Prostate gland (tissue), 2 donors: Measurements from ENCODE around the gene AMIGO1. TPM values are rescaled to one million over a fixed set of nuclear protein-coding genes. Genes with fewer than 3 reads are reported as not detected.

Experiments
- DNase-seq: peaks from one replicate; pipeline ENCODE4 v3.0.0-alpha.2; 2019; ENCODE audit warnings: low spot score
- H3K27ac ChIP-seq, 2 donors: fragments of 200-600 bp; sonication (generic); 2 replicates each; pipeline ENCODE4 v1.5.1; 2017 to 2019
- H3K27me3 ChIP-seq: fragments of 200-600 bp; sonication (generic); replicated peaks from 2 replicates; pipeline ENCODE4 v1.5.1; 2019; ENCODE audit not compliant: insufficient read depth
- H3K36me3 ChIP-seq, 2 donors: fragments of 200-600 bp; sonication (generic); 1 replicate in 1 of 2; 2 replicates in 1 of 2; pipeline versions ENCODE4 v1.5.1 to v1.8.1; 2017 to 2019
- H3K4me1 ChIP-seq: fragments of 200-600 bp; sonication (generic); replicated peaks from 2 replicates; pipeline ENCODE4 v1.5.1; 2019
- H3K4me3 ChIP-seq, 2 donors: fragments of 200-600 bp; sonication (generic); 2 replicates each; pipeline ENCODE4 v1.5.1; 2017 to 2019
- H3K9me3 ChIP-seq: fragments of 200-600 bp; sonication (generic); 2 replicates; pipeline ENCODE4 v1.5.1; 2017
- POLR2A ChIP-seq: fragments of 450-650 bp; IDR thresholded peaks from one replicate; pipeline ENCODE4 v1.6.1; 2016; ENCODE audit warnings: antibody characterized with exemption, mild to moderate bottlenecking
- POLR2AphosphoS5 ChIP-seq: sonication (generic); formaldehyde crosslinking; IDR thresholded peaks from one replicate; pipeline ENCODE4 v1.6.1; 2017; ENCODE audit warnings: antibody characterized with exemption
- WGBS: methylation state at CpG from one replicate; pipeline ENCODE4 v1.1.5; 2018; 5-methylcytosine and 5-hydroxymethylcytosine counted together
- intact Hi-C: fragments of 100-400 bp; cut with DNase I; formaldehyde crosslinking; loops from one replicate; pipeline ENCODE4 v1.14.2; 2022
- total RNA-seq, 2 donors: library from RNA; depleted of rRNA; stranded (reverse); fragments of >200 nt; gene quantifications; one replicate each; pipeline ENCODE4 v1.1.0, GENCODE V29; 2016
- TF ChIP-seq, protein P1 (sequence below), 4 experiments: fragments of 200-600 bp in 2 of 4; fragments of 450-650 bp in 2 of 4; sonication (generic) in 2 of 4; IDR thresholded peaks; 1 replicate in 3 of 4; 2 replicates in 1 of 4; pipeline ENCODE4 v1.5.1; 2016 to 2019; ENCODE audit warnings: antibody characterized with exemption in 4 of 4, mild to moderate bottlenecking in 2 of 4, moderate library complexity in 2 of 4

AMIGO1 gene
- total RNA-seq, 2 donors from 2014 or later: 9.5 to 13.2 TPM

DNA sequence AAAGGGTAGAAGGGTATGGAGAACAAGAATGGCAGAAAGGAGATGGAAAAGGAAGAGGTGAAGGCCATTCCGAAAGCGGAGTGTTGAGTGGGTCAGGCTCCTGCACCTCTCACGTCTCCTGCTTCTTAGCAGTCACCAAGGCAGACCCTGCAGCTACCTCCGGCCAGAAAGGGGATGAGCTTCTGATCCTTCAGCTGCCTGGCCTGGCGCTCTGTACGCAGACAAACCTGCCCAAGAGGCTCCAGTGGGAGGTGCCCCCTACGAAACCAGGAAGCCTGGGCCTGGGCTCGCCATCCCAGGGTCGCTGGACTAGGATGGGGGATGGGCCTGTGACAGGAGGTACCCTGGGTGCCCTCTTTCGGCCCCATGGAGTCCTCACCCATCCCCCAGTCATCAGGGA lies 33.1 kb upstream of the AMIGO1 start:
- WGBS: 77% methylated on average over 10 of the region's 10 CpGs
- Histone ChIP-seq H3K27ac (no peak overlapping the region), H3K36me3 (no peaks in the 10 kb centered on the region), H3K4me1 (no peaks in the 10 kb centered on the region), H3K27me3 (no peaks in the 10 kb centered on the region), H3K9me3 (no peaks in the 10 kb centered on the region), H3K4me3 (no peak overlapping the region)
- no peak for DNase-seq
- intact Hi-C loops: no loop called here
- TF ChIP-seq, protein P1, sequence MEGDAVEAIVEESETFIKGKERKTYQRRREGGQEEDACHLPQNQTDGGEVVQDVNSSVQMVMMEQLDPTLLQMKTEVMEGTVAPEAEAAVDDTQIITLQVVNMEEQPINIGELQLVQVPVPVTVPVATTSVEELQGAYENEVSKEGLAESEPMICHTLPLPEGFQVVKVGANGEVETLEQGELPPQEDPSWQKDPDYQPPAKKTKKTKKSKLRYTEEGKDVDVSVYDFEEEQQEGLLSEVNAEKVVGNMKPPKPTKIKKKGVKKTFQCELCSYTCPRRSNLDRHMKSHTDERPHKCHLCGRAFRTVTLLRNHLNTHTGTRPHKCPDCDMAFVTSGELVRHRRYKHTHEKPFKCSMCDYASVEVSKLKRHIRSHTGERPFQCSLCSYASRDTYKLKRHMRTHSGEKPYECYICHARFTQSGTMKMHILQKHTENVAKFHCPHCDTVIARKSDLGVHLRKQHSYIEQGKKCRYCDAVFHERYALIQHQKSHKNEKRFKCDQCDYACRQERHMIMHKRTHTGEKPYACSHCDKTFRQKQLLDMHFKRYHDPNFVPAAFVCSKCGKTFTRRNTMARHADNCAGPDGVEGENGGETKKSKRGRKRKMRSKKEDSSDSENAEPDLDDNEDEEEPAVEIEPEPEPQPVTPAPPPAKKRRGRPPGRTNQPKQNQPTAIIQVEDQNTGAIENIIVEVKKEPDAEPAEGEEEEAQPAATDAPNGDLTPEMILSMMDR (IDR thresholded peaks at IDR 0.05): no peak
- TF ChIP-seq POLR2A: no peak
- no peak for TF ChIP-seq POLR2AphosphoS5

DNA sequence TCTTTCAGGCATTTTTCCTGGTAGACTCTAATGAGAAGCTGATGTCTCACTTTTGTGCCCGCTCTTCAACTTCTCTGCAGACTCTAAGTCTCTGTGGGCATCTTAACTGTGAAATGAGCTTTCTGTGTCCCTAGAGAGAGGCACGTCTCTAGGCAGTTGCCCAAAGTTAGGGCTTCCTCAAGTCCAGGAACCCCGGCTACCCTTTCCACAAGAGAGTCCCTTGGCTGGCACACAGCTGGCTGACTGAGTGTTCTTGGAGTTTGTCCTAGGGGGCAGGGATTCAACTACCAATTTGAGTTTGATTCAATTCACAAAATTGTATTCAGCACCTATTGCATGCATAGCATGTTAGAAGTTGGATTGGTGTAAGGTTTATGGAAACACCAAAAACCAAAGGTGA lies 31.6 kb upstream of the AMIGO1 start:
- H3K36me3 ChIP-seq: no peaks in the 10 kb centered on the region
- H3K27ac ChIP-seq: no peak overlapping the region
- intact Hi-C loops: no loop called here
- H3K27me3 ChIP-seq: no peaks in the 10 kb centered on the region
- TF ChIP-seq POLR2AphosphoS5 (no peak), POLR2A (no peak)
- TF ChIP-seq, protein P1 (IDR thresholded peaks at IDR 0.05): no peak
- no peaks in the 10 kb centered on the region for H3K4me1 ChIP-seq
- DNase-seq: no peak
- H3K9me3 ChIP-seq: no peaks in the 10 kb centered on the region
- WGBS: 85% methylated on average over 3 of the region's 3 CpGs
- H3K4me3 ChIP-seq: no peak overlapping the region

DNA sequence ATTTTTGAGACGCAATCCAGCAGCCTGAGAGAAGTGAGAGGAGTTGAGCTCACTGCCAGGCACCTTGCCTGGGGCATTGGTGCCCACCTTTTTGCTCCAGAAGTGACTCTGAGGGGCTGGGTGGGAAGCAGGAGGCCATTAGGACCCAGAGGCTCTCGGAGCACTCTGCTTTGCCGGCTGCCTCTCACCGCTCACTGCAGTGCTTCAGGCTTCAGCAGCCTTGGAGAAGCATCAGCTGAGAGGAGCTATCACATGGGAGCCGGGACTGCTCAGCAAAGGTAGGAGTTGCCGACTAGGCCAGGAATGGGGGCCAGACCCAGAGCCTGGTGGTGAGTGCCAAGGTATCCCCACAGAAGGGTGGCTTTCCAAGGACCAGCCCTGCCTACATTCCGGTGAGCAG lies 30.1 kb upstream of the AMIGO1 start, which contains the start of gene GPR61:
Gene GPR61 (plus strand): TSS at position 197 of the 400 bp plus-strand sequence. CDS start 3,151 bp downstream, outside the sequence.
- intact Hi-C loops: loop anchor here (10.0 kb wide), 1 partner anchor 115 kb away; the partner anchor contains the start of gene PSMA5
- H3K4me1 ChIP-seq: no peaks in the 10 kb centered on the region
- DNase-seq: no peak
- 48% methylated on average over 7 of the region's 7 CpGs for WGBS
- H3K36me3 ChIP-seq: no peaks in the 10 kb centered on the region
- H3K4me3 ChIP-seq: no peak within 1 kb of the TSS
- no peaks in the 10 kb centered on the region for H3K9me3 ChIP-seq
- TF ChIP-seq, protein P1 (IDR thresholded peaks at IDR 0.05): no peak
- TF ChIP-seq POLR2AphosphoS5 (no peak), POLR2A (no peak)
- no peak within 1 kb of the TSS for H3K27ac ChIP-seq
- no peaks in the 10 kb centered on the region for H3K27me3 ChIP-seq

DNA sequence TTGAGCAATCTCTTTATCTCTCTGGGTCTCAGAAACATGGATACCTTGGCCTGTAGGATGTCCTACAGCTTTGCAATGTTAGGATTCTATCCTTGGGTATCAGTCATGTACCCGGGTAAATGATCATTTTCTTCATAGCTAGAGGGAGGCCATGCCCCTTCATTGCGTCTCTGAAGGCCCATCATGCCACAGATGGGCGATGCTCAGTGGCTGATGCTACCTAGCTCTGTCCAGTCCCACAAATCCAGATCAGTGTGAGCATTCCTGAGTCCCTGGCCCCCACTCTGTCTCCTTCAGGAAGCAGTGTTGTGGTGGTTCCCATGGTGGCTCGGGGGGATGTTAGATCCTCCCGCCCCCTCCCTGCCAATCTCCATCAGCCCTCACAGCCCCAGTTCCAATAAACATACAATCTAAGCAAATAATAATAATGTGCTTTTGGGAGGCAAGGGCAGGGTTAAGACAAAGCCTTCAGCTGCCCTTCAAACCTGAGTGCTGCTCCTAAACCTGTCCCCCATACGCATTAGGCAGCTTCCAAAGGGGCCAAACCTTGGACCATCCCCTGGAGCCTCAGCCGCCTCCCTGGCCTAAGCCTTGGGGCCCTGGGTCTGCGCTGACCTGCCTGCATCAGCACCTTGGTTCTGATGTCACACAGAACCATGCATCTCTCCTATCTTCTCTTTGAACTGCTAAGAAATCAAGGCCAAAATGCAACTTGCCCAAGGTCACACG lies 29.5 kb upstream of the AMIGO1 start:
- Histone ChIP-seq H3K27me3 (no peaks in the 10 kb centered on the region), H3K4me3 (no peak overlapping the region), H3K4me1 (no peaks in the 10 kb centered on the region), H3K9me3 (no peaks in the 10 kb centered on the region), H3K27ac (no peak overlapping the region), H3K36me3 (no peaks in the 10 kb centered on the region)
- 89% methylated on average over 9 of the region's 9 CpGs for WGBS
- TF ChIP-seq, protein P1 (IDR thresholded peaks at IDR 0.05): no peak
- no peak for TF ChIP-seq POLR2AphosphoS5
- TF ChIP-seq POLR2A: no peak
- intact Hi-C loops: loop anchor here (10.0 kb wide), 1 partner anchor 114 kb away; the partner anchor contains the start of gene PSMA5
- no peak for DNase-seq
